Measurements from ENCODE around the gene CD4.
A peak's percentile ranks its signal among the peaks of the same experiment; 100 is the strongest.
"Not testable (repeated sequence)": the region's sequence is repeated elsewhere in the genome, so short reads cannot be mapped to it uniquely, and the experiment has no call there.

The CD4 gene

GRCh38 chr12:6866163-6866919 lies 77.0 kb downstream of the CD4 start:
- Histone ChIP-seq H3K4me1 (ENCODE audit: insufficient read depth, low read length) (peaks cover 23% of the 10 kb centered on the region; the same call in 1 of the 2 replicates), H3K9ac (ENCODE audit: low read depth, low read length) (peak overlapping the region; percentile 60; the same call in 1 of the 2 replicates), H3K27ac (ENCODE audit: low read depth, low read length) (peak overlapping the region; percentile 66; the same call in 1 of the 2 replicates), H3K4me3 (ENCODE audit: low read length) (peak overlapping the region; percentile 96), H3K9me3 (ENCODE audit: insufficient read depth, low read depth, low read length) (no peaks in the 10 kb centered on the region), H3K27me3 (ENCODE audit: insufficient read depth, low read length) (no peaks in the 10 kb centered on the region), H3K36me3 (ENCODE audit: insufficient read depth, low read length) (peaks cover 72% of the 10 kb centered on the region)
- WGBS = 51% methylated on average over 17 of the region's 19 CpGs

DNA sequence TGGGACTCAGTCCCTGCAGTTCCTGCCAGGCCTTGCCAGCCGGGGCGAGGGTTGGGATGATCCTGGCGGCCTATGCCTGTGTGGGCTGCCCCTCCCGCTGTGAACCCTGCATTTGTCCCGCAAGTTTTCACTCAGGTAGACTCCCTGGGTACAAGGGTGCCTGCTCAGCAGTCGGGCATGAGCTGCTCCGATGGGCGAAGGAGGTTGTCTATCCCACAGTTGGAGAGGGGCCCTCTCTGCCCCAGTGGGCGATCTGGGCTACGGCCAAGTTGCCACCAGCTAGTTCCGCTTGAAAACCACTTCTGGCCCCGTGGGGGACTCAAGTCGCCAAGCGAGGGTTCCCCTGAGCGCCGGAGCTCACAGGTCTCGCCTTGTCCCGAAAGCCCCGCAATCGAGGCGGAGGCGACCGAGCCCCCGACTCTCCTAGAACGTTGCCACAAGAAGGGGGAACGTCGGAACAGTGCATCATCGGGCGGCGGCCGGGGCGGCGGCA lies 77.6 kb downstream of the CD4 start:
- Histone ChIP-seq H3K36me3 (ENCODE audit: insufficient read depth, low read length) (peaks cover 68% of the 10 kb centered on the region), H3K9me3 (ENCODE audit: insufficient read depth, low read depth, low read length) (no peaks in the 10 kb centered on the region), H3K4me1 (ENCODE audit: insufficient read depth, low read length) (peaks cover 28% of the 10 kb centered on the region; the same call in 1 of the 2 replicates), H3K27me3 (ENCODE audit: insufficient read depth, low read length) (no peaks in the 10 kb centered on the region), H3K9ac (ENCODE audit: low read depth, low read length) (peak overlapping the region; percentile 60), H3K27ac (ENCODE audit: low read depth, low read length) (peak overlapping the region; percentile 66; the same call in 1 of the 2 replicates), H3K4me3 (ENCODE audit: low read length) (peak overlapping the region; percentile 96)
- 5% methylated on average over 33 of the region's 33 CpGs for WGBS

GRCh38 chr12:6867413-6868210 lies 78.3 kb downstream of the CD4 start, which contains the start of gene TPI1:
TSS of gene TPI1 (plus strand) at chr12:6867531. CDS start at chr12:6867567, 36 bp downstream.
- Histone ChIP-seq H3K9ac (ENCODE audit: low read depth, low read length) (peak within 1 kb of the TSS; percentile 98), H3K36me3 (ENCODE audit: insufficient read depth, low read length) (peaks cover 61% of the 10 kb centered on the region), H3K27ac (ENCODE audit: low read depth, low read length) (peak within 1 kb of the TSS; percentile 93), H3K27me3 (ENCODE audit: insufficient read depth, low read length) (no peaks in the 10 kb centered on the region), H3K4me3 (ENCODE audit: low read length) (peak within 1 kb of the TSS; percentile 96), H3K9me3 (ENCODE audit: insufficient read depth, low read depth, low read length) (no peaks in the 10 kb centered on the region), H3K4me1 (ENCODE audit: insufficient read depth, low read length) (peaks cover 28% of the 10 kb centered on the region; the same call in 1 of the 2 replicates)
- WGBS = under 1% methylated on average over 86 of the region's 86 CpGs

- H3K4me1 ChIP-seq (ENCODE audit: insufficient read depth, low read length) = peaks cover 28% of the 10 kb centered on the region; the same call in 1 of the 2 replicates
- H3K4me3 ChIP-seq (ENCODE audit: low read length) = peak overlapping the region; percentile 96
- no peaks in the 10 kb centered on the region for H3K27me3 ChIP-seq (ENCODE audit: insufficient read depth, low read length)
- H3K27ac ChIP-seq (ENCODE audit: low read depth, low read length) = peak overlapping the region; percentile 93; the same call in 1 of the 2 replicates
- peak overlapping the region; percentile 98 for H3K9ac ChIP-seq (ENCODE audit: low read depth, low read length)
- 6% methylated on average over 22 of the region's 22 CpGs for WGBS
- H3K36me3 ChIP-seq (ENCODE audit: insufficient read depth, low read length) = peaks cover 53% of the 10 kb centered on the region
- no peaks in the 10 kb centered on the region for H3K9me3 ChIP-seq (ENCODE audit: insufficient read depth, low read depth, low read length)
These were observed 79.1 kb downstream of the CD4 start for GRCh38 chr12:6868211-6869048.

GRCh38 chr12:6869049-6870021 lies 80.0 kb downstream of the CD4 start:
- peaks cover 28% of the 10 kb centered on the region; the same call in 1 of the 2 replicates for H3K4me1 ChIP-seq (ENCODE audit: insufficient read depth, low read length)
- H3K27me3 ChIP-seq (ENCODE audit: insufficient read depth, low read length) = no peaks in the 10 kb centered on the region
- WGBS = 42% methylated on average over 12 of the region's 12 CpGs
- H3K4me3 ChIP-seq (ENCODE audit: low read length) = peak overlapping the region; percentile 96
- H3K9me3 ChIP-seq (ENCODE audit: insufficient read depth, low read depth, low read length) = no peaks in the 10 kb centered on the region
- peaks cover 44% of the 10 kb centered on the region for H3K36me3 ChIP-seq (ENCODE audit: insufficient read depth, low read length)
- H3K27ac ChIP-seq (ENCODE audit: low read depth, low read length) = peak overlapping the region; percentile 56; the same call in 1 of the 2 replicates
- H3K9ac ChIP-seq (ENCODE audit: low read depth, low read length) = peak overlapping the region; percentile 98; the same call in 1 of the 2 replicates

GRCh38 chr12:6870304-6870703 lies 81.0 kb downstream of the CD4 start:
- H3K9me3 ChIP-seq (ENCODE audit: insufficient read depth, low read depth, low read length); H3K9ac ChIP-seq (ENCODE audit: low read depth, low read length); H3K27ac ChIP-seq (ENCODE audit: low read depth, low read length); H3K4me3 ChIP-seq (ENCODE audit: low read length); H3K27me3 ChIP-seq (ENCODE audit: insufficient read depth, low read length): not testable (repeated sequence)
- Histone ChIP-seq H3K4me1 (ENCODE audit: insufficient read depth, low read length) (peaks cover 28% of the 10 kb centered on the region; the same call in 1 of the 2 replicates), H3K36me3 (ENCODE audit: insufficient read depth, low read length) (peaks cover 37% of the 10 kb centered on the region)
- WGBS = 100% methylated on average over 2 of the region's 4 CpGs
